Endothelial cell of umbilical vein (primary cell): ENCODE results near the gene LONP1.

Experiments used
- EZH2 ChIP-seq: IDR thresholded peaks from 2 replicates; pipeline ENCODE4 v1.6.1; 2012; ENCODE audit warnings: borderline replicate concordance, low read depth, mild to moderate bottlenecking, moderate library complexity, low read length, inconsistent platforms; ENCODE audit not compliant: severe bottlenecking
- FOS ChIP-seq: IDR thresholded peaks from 2 replicates; pipeline ENCODE4 v1.6.1; 2011; ENCODE audit warnings: mild to moderate bottlenecking, low read length, moderate library complexity, borderline replicate concordance; ENCODE audit not compliant: insufficient read depth
- GATA2 ChIP-seq: IDR thresholded peaks from 2 replicates; pipeline ENCODE4 v1.7.0; 2011; ENCODE audit warnings: low read depth, mild to moderate bottlenecking, moderate library complexity, mixed read lengths, low read length; ENCODE audit not compliant: insufficient read length, insufficient read depth
- JUN ChIP-seq: IDR thresholded peaks from 2 replicates; pipeline ENCODE4 v1.6.1; 2011; ENCODE audit warnings: borderline replicate concordance, low read depth; ENCODE audit not compliant: insufficient read length, insufficient read depth
- POLR2A ChIP-seq: IDR thresholded peaks from 2 replicates; pipeline ENCODE4 v1.6.1; 2012; ENCODE audit warnings: low read depth, mild to moderate bottlenecking, control low read depth, low read length
- POLR2AphosphoS5 ChIP-seq: IDR thresholded peaks from 2 replicates; pipeline ENCODE4 v1.6.1; 2012; ENCODE audit warnings: low read depth, mild to moderate bottlenecking, control low read depth, low read length, moderate library complexity; ENCODE audit not compliant: insufficient read depth
- TF ChIP-seq, protein P1 (sequence below), 2 donors: IDR thresholded peaks; 1 replicate in 1 of 2; 2 replicates in 1 of 2; pipeline ENCODE4 v1.5.1; 2011; ENCODE audit warnings: low read length in 2 of 2, mild to moderate bottlenecking in 2 of 2, moderate library complexity in 2 of 2, control low read depth in 1 of 2, inconsistent platforms in 1 of 2, low read depth in 1 of 2; ENCODE audit not compliant: insufficient read depth in 1 of 2; ENCODE audit errors: extremely low read depth in 1 of 2
- TF ChIP-seq, protein P2 (sequence below): IDR thresholded peaks from 2 replicates; pipeline ENCODE4 v1.6.1; 2011; ENCODE audit not compliant: insufficient read depth, insufficient read length

DNA sequence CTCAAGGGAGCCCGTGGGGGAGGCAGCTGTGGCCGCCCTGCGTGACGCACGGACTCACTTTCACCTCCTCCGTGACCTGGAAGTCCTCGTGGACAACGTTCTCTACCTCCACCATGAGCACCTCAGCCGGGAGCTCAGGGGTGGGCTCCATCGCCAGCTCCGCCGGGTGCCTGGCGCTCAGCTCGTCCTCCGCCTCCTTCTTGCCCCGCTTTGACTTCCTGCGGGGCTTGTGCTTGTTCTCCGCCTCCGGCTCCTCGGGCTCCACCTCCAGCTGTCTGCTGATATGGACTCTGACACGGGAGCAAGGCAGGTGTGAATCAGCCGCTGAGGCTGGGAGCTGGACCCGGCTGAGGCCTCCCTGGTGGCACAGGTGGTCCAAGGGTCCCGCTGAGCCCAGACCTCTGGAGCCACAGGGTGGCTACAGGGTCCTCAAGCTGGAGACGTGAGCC lies 8.2 kb downstream of the LONP1 start:
- TF ChIP-seq, protein P1, sequence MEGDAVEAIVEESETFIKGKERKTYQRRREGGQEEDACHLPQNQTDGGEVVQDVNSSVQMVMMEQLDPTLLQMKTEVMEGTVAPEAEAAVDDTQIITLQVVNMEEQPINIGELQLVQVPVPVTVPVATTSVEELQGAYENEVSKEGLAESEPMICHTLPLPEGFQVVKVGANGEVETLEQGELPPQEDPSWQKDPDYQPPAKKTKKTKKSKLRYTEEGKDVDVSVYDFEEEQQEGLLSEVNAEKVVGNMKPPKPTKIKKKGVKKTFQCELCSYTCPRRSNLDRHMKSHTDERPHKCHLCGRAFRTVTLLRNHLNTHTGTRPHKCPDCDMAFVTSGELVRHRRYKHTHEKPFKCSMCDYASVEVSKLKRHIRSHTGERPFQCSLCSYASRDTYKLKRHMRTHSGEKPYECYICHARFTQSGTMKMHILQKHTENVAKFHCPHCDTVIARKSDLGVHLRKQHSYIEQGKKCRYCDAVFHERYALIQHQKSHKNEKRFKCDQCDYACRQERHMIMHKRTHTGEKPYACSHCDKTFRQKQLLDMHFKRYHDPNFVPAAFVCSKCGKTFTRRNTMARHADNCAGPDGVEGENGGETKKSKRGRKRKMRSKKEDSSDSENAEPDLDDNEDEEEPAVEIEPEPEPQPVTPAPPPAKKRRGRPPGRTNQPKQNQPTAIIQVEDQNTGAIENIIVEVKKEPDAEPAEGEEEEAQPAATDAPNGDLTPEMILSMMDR (IDR thresholded peaks at IDR 0.05; ENCODE audit: extremely low read depth in 1 of 2, insufficient read depth in 1 of 2, low read depth in 1 of 2, low read length in 2 of 2): no peak
- TF ChIP-seq EZH2 (no peak), POLR2A (no peak), POLR2AphosphoS5 (no peak), GATA2 (no peak), JUN (no peak), FOS (no peak)
- TF ChIP-seq, protein P2, sequence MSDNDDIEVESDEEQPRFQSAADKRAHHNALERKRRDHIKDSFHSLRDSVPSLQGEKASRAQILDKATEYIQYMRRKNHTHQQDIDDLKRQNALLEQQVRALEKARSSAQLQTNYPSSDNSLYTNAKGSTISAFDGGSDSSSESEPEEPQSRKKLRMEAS: no peak
